Epithelial cell of esophagus (primary cell): ENCODE measurements around the gene HPCAL1.

Experiments used
- DNase-seq: peaks from one replicate; pipeline ENCODE4 v3.0.0; 2010; ENCODE audit warnings: low read depth
- H3K4me3 ChIP-seq: 2 replicates; pipeline ENCODE4 v1.5.1; 2011; ENCODE audit warnings: mild to moderate bottlenecking, low read length, control low read depth
- CTCF ChIP-seq: IDR thresholded peaks from 2 replicates; pipeline ENCODE4 v1.5.1; 2011; ENCODE audit warnings: low read depth, mild to moderate bottlenecking, low read length, control low read depth, inconsistent platforms; ENCODE audit not compliant: insufficient read depth; ENCODE audit errors: missing control alignments

HPCAL1 gene

GRCh38 chr2:10345126-10345525 lies 42.4 kb downstream of the HPCAL1 start:
- DNase-seq, result no peak
- no peak for TF ChIP-seq CTCF
- H3K4me3 ChIP-seq, result no peak overlapping the region

- H3K4me3 ChIP-seq, result no peak overlapping the region
- TF ChIP-seq CTCF, result no peak
- DNase-seq, result peak; percentile 32
Measured at GRCh38 chr2:10345813-10346212, 43.1 kb downstream of the HPCAL1 start.

GRCh38 chr2:10346929-10347561 lies 44.3 kb downstream of the HPCAL1 start:
- no peak for TF ChIP-seq CTCF
- DNase-seq, result no peak
- no peak overlapping the region for H3K4me3 ChIP-seq

GRCh38 chr2:10347562-10347948 lies 44.9 kb downstream of the HPCAL1 start:
- H3K4me3 ChIP-seq, result no peak overlapping the region
- no peak for TF ChIP-seq CTCF
- DNase-seq, result no peak

- TF ChIP-seq CTCF, result no peak
- H3K4me3 ChIP-seq, result no peak overlapping the region
- no peak for DNase-seq
Measured at GRCh38 chr2:10348891-10349290, 46.2 kb downstream of the HPCAL1 start.

GRCh38 chr2:10350761-10351160 lies 48.1 kb downstream of the HPCAL1 start:
- no peak for TF ChIP-seq CTCF
- no peak for DNase-seq

GRCh38 chr2:10352361-10352760 lies 49.7 kb downstream of the HPCAL1 start:
- DNase-seq, result peak; percentile 17
- no peak overlapping the region for H3K4me3 ChIP-seq
- no peak for TF ChIP-seq CTCF

More at GRCh38 chr2:10350761-10351160, 48.1 kb downstream of the HPCAL1 start:
- H3K4me3 ChIP-seq, result no peak overlapping the region
